HepG2 (cell line): ENCODE measurements around the gene NFKBIA. TPM values are rescaled to one million over a fixed set of nuclear protein-coding genes. Genes with fewer than 3 reads are reported as not detected.

Experiments
- DMTF1 ChIP-seq: sonication (generic); formaldehyde crosslinking; IDR thresholded peaks from 2 replicates; pipeline ENCODE4 v1.4.0; 2020; ENCODE audit warnings: mild to moderate bottlenecking, missing genetic modification reagents
- EHMT2 ChIP-seq: fragments of 200-600 bp; sonication (generic); IDR thresholded peaks from 2 replicates; pipeline ENCODE4 v1.7.0; 2017; ENCODE audit warnings: antibody characterized with exemption, low read depth, low read length, borderline replicate concordance
- ERF ChIP-seq: IDR thresholded peaks from 2 replicates; pipeline ENCODE4 v1.6.1; 2018; ENCODE audit warnings: missing biosample characterization, missing genetic modification reagents
- ETS1 ChIP-seq: sonication (generic); formaldehyde crosslinking; IDR thresholded peaks from 2 replicates; pipeline ENCODE4 v1.4.0; 2020; ENCODE audit warnings: missing genetic modification reagents
- HIC2 ChIP-seq: sonication (generic); formaldehyde crosslinking; IDR thresholded peaks from 2 replicates; pipeline ENCODE4 v1.9.0; 2022; ENCODE audit warnings: low read depth, missing genetic modification reagents
- MED8 ChIP-seq: sonication (generic); formaldehyde crosslinking; IDR thresholded peaks from 2 replicates; pipeline ENCODE4 v1.8.1; 2023; ENCODE audit warnings: mild to moderate bottlenecking, missing genetic modification reagents; ENCODE audit not compliant: insufficient replicate concordance
- MTF1 ChIP-seq: sonication (generic); formaldehyde crosslinking; IDR thresholded peaks from 2 replicates; pipeline ENCODE4 v1.5.0; 2020; ENCODE audit warnings: missing genetic modification reagents
- RCOR2 ChIP-seq: IDR thresholded peaks from 2 replicates; pipeline ENCODE4 v1.6.1; 2016; ENCODE audit warnings: missing biosample characterization, missing genetic modification reagents
- SP1 ChIP-seq, 2 experiments: fragments of 450-650 bp in 1 of 2; sonication (generic) in 1 of 2; formaldehyde crosslinking in 1 of 2; IDR thresholded peaks; 2 replicates each; pipeline versions ENCODE4 v1.4.0 to v1.6.1; 2016 to 2020; ENCODE audit warnings: missing genetic modification reagents in 1 of 2
- TAF1 ChIP-seq: sonication (generic); formaldehyde crosslinking; IDR thresholded peaks from 2 replicates; pipeline ENCODE4 v1.4.0; 2020; ENCODE audit warnings: missing genetic modification reagents
- TCF7 ChIP-seq: sonication (generic); IDR thresholded peaks from 2 replicates; pipeline ENCODE4 v1.6.1; 2016; ENCODE audit warnings: antibody characterized with exemption, low read depth
- TEAD3 ChIP-seq: optimal IDR thresholded peaks from 2 replicates; pipeline ENCODE3; 2016; ENCODE audit warnings: borderline replicate concordance
- TP53 ChIP-seq: sonication (generic); formaldehyde crosslinking; conservative IDR thresholded peaks from 2 replicates; pipeline ENCODE4 v1.4.0; 2020; ENCODE audit warnings: missing genetic modification reagents
- ZNF142 ChIP-seq: sonication (generic); formaldehyde crosslinking; IDR thresholded peaks from 2 replicates; pipeline ENCODE4 v1.4.0; 2020; ENCODE audit warnings: missing genetic modification reagents
- ZNF430 ChIP-seq: sonication (generic); formaldehyde crosslinking; IDR thresholded peaks from 2 replicates; pipeline ENCODE4 v1.9.0; 2021; ENCODE audit warnings: mild to moderate bottlenecking, missing genetic modification reagents
- ZNF737 ChIP-seq: sonication (generic); formaldehyde crosslinking; IDR thresholded peaks from 2 replicates; pipeline ENCODE4 v1.5.0; 2020; ENCODE audit warnings: missing genetic modification reagents, mild to moderate bottlenecking, borderline replicate concordance
- polyA plus RNA-seq, 8 experiments: library from polyadenylated mRNA; depleted of rRNA in 3 of 8; stranded (reverse) in 7 of 8; unstranded in 1 of 8; fragments of >200 nt; fragmentation: Illumina TruSeq in 4 of 8; extraction: Trizol in 4 of 8; gene quantifications; 2 replicates each; pipeline versions ENCODE4 v1.2.1 to v1.2.3, GENCODE V29; 2011 to 2016; ENCODE audit warnings: low read depth in 4 of 8, missing spikeins in 1 of 8, mixed read lengths in 1 of 8; ENCODE audit not compliant: insufficient read depth in 1 of 8
- total RNA-seq, 5 experiments: library from RNA; depleted of rRNA; stranded (reverse); fragments of >200 nt; fragmentation: Illumina TruSeq; extraction: Trizol; gene quantifications; 2 replicates each; pipeline ENCODE4 v1.2.3, GENCODE V29; 2016; ENCODE audit warnings: low read depth in 1 of 5
- TF ChIP-seq, protein P1 (sequence below): sonication (generic); formaldehyde crosslinking; IDR thresholded peaks from 2 replicates; pipeline ENCODE4 v1.4.0; 2020; ENCODE audit warnings: mild to moderate bottlenecking, missing genetic modification reagents

NFKBIA gene
- total and polyA plus RNA-seq, 2 of the 13 experiments (the other 11 are each of a cell fraction or from before 2014, with no cell fraction given): 197 to 319 TPM

GRCh38 chr14:35366521-35366976 lies 38.0 kb downstream of the NFKBIA start (continued):
- TF ChIP-seq HIC2 (CRISPR knock-in tag) (0 out of 2 replicates have a peak, but pooled peaks have one; percentile 30), TP53 (CRISPR knock-in tag) (no peak), TEAD3 (CRISPR knock-in tag) (no peak), ERF (CRISPR knock-in tag) (no peak), ZNF737 (CRISPR knock-in tag) (no peak), TAF1 (no peak), MED8 (CRISPR knock-in tag) (no peak), TCF7 (no peak), EHMT2 (no peak), ZNF430 (0 out of 2 replicates have a peak, but pooled peaks have one; percentile 8), DMTF1 (CRISPR knock-in tag) (no peak), MTF1 (CRISPR knock-in tag) (no peak), SP1 (IDR thresholded peaks at IDR 0.05) (no peak), SP1 (CRISPR knock-in tag; IDR thresholded peaks at IDR 0.05) (no peak), ZNF142 (no peak), RCOR2 (CRISPR knock-in tag) (peak; percentile 52; the same call in 1 of the 2 replicates), ETS1 (no peak)
- TF ChIP-seq, protein P1, sequence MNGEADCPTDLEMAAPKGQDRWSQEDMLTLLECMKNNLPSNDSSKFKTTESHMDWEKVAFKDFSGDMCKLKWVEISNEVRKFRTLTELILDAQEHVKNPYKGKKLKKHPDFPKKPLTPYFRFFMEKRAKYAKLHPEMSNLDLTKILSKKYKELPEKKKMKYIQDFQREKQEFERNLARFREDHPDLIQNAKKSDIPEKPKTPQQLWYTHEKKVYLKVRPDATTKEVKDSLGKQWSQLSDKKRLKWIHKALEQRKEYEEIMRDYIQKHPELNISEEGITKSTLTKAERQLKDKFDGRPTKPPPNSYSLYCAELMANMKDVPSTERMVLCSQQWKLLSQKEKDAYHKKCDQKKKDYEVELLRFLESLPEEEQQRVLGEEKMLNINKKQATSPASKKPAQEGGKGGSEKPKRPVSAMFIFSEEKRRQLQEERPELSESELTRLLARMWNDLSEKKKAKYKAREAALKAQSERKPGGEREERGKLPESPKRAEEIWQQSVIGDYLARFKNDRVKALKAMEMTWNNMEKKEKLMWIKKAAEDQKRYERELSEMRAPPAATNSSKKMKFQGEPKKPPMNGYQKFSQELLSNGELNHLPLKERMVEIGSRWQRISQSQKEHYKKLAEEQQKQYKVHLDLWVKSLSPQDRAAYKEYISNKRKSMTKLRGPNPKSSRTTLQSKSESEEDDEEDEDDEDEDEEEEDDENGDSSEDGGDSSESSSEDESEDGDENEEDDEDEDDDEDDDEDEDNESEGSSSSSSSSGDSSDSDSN (CRISPR knock-in tag): 0 out of 2 replicates have a peak, but pooled peaks have one; percentile 26
